ENCODE results near the gene LTK.

- no peak for TF ChIP-seq CTCF (conservative IDR thresholded peaks at IDR 0.05; ENCODE audit: low read depth in 2 of 2)
- no peak for TF ChIP-seq POLR2AphosphoS5 (IDR thresholded peaks at IDR 0.05; ENCODE audit: low read depth)
- no peak for TF ChIP-seq REST (IDR thresholded peaks at IDR 0.05; ENCODE audit: unreplicated experiment)
Measured at GRCh38 chr15:41493902-41494189, 19.8 kb downstream of the LTK start.
